ENCODE measurements around the gene FAM98B. TPM values are rescaled to one million over a fixed set of nuclear protein-coding genes. Genes with fewer than 3 reads are reported as not detected.
A peak's percentile ranks its signal among the peaks of the same experiment; 100 is the strongest.

Gene FAM98B
- total and polyA plus RNA-seq, 10 of the 15 experiments (the other 5 are each of a cell fraction or from before 2014, with no cell fraction given), result 1.3 to 36.7 (median 10.9) TPM

GRCh38 chr15:38461066-38461833 lies 7.3 kb downstream of the FAM98B start:
- no peaks in the 10 kb centered on the region; a peak in 1 of 4 replicates for H3K36me3 ChIP-seq (ENCODE audit: control insufficient read depth in 2 of 2, insufficient read depth in 2 of 2, low read length in 1 of 2)
- intact Hi-C loops (cut with micrococcal nuclease; ENCODE audit: unreplicated experiment) (no loop called here), in situ Hi-C loops (cut with MboI) (no loop called here)
- no peak for DNase-seq (ENCODE audit: low read depth, low spot score)
- H3K9me3 ChIP-seq (replicated peaks; ENCODE audit: control insufficient read depth, insufficient read depth, low read length), result no peaks in the 10 kb centered on the region
- peaks cover 15% of the 10 kb centered on the region; the same call in 1 of the 2 replicates for H3K4me1 ChIP-seq (ENCODE audit: control insufficient read depth, insufficient read depth, low read length)
- peak; percentile 92 for ATAC-seq
- WGBS (ENCODE audit: insufficient coverage, insufficient replicate concordance, low lambda C conversion rate, missing lambda C conversion rate), result 31% methylated on average over 2 of the region's 2 CpGs
- H3K4me3 ChIP-seq, result 0 out of 2 replicates have a peak overlapping the region, but pooled peaks have one; percentile 13
- peaks cover 75% of the 10 kb centered on the region for H3K79me2 ChIP-seq (ENCODE audit: control insufficient read depth, insufficient read depth, low read length)
- H3K4me2 ChIP-seq (ENCODE audit: control insufficient read depth, insufficient read depth), result peak overlapping the region; percentile 17
- ChIA-PET SMC1A (ENCODE audit: uncharacterized antibody, unreplicated experiment) (interaction anchor here (0.6 to 2.2 kb wide), 12 partner anchors 8 to 411 kb away, joined by 3 to 27 read pairs (median 4); no protein-coding TSS in a partner anchor), CTCF (interaction anchor here (0.6 to 4.7 kb wide), 8 partner anchors 9 to 238 kb away, joined by 3 to 59 read pairs (median 5); no protein-coding TSS in a partner anchor), RAD21 (ENCODE audit: unreplicated experiment) (interaction anchor here (1.1 to 1.9 kb wide), 4 partner anchors 17 to 238 kb away, joined by 3 to 27 read pairs (median 6); no protein-coding TSS in a partner anchor), POLR2A (no interaction called here)
- H3K27me3 ChIP-seq (replicated peaks in 1 of 2; ENCODE audit: control insufficient read depth in 2 of 2, insufficient read depth in 2 of 2, low read length in 1 of 2), result no peaks in the 10 kb centered on the region
- TF ChIP-seq ATF7 (IDR thresholded peaks at IDR 0.05; ENCODE audit: low read depth) (0 out of 2 replicates have a peak, but pooled peaks have one; percentile 11), JUNB (IDR thresholded peaks at IDR 0.05) (peak; percentile 72), IRF4 (IDR thresholded peaks at IDR 0.05; ENCODE audit: low read depth, low read length) (0 out of 2 replicates have a peak, but pooled peaks have one; percentile 26), SPI1 (IDR thresholded peaks at IDR 0.05; ENCODE audit: borderline replicate concordance, insufficient read depth, low read depth, low read length) (peak; percentile 63; the same call in 1 of the 2 replicates), EP300 (IDR thresholded peaks at IDR 0.05; ENCODE audit: borderline replicate concordance in 1 of 2, control insufficient read depth in 1 of 2, low read depth in 2 of 2, low read length in 2 of 2) (0 out of 4 replicates have a peak, but pooled peaks of 1 of the 2 experiments have one; percentile 36), RFX5 (IDR thresholded peaks at IDR 0.05; ENCODE audit: low read depth, low read length) (no peak), NKRF (conservative IDR thresholded peaks at IDR 0.05) (no peak)
- no TSS peak for BruUV-seq (replicated peaks)
- H3K27ac ChIP-seq (ENCODE audit: control insufficient read depth, insufficient read depth), result peak overlapping the region; percentile 40
- no peaks in the 10 kb centered on the region for H4K20me1 ChIP-seq (ENCODE audit: control insufficient read depth, insufficient read depth)
- H2AFZ ChIP-seq (ENCODE audit: control insufficient read depth, low read depth, low read length), result no peak overlapping the region
- peak; percentile 83 for FAIRE-seq
- H3K9ac ChIP-seq (ENCODE audit: control insufficient read depth, insufficient read depth, low read length), result no peak overlapping the region

Data from GM12878 (cell line).